ENCODE measurements around the gene BTBD7.

The BTBD7 gene

GRCh38 chr14:93316716-93317115 lies 16.1 kb downstream of the BTBD7 start:
- no peak overlapping the region for H3K9ac ChIP-seq (ENCODE audit: low read depth, low read length)
- no peaks in the 10 kb centered on the region for H3K36me3 ChIP-seq (ENCODE audit: insufficient read depth, low read length)
- H3K4me1 ChIP-seq (ENCODE audit: control insufficient read depth, insufficient read depth, low read length) = peaks cover 38% of the 10 kb centered on the region
- H3K27me3 ChIP-seq (ENCODE audit: control insufficient read depth, insufficient read depth, low read length) = no peaks in the 10 kb centered on the region
- no peak overlapping the region for H3K4me2 ChIP-seq (ENCODE audit: low read length)
- no peaks in the 10 kb centered on the region for H3K9me3 ChIP-seq (replicated peaks; ENCODE audit: low read length)
- no peak overlapping the region for H3K4me3 ChIP-seq (ENCODE audit: low read length)

GRCh38 chr14:93315575-93315974 lies 17.3 kb downstream of the BTBD7 start:
- Histone ChIP-seq H3K27me3 (ENCODE audit: control insufficient read depth, insufficient read depth, low read length) (no peaks in the 10 kb centered on the region), H3K9ac (ENCODE audit: low read depth, low read length) (no peak overlapping the region), H3K4me3 (ENCODE audit: low read length) (no peak overlapping the region), H3K9me3 (replicated peaks; ENCODE audit: low read length) (no peaks in the 10 kb centered on the region), H3K4me2 (ENCODE audit: low read length) (no peak overlapping the region), H3K36me3 (ENCODE audit: insufficient read depth, low read length) (no peaks in the 10 kb centered on the region), H3K4me1 (ENCODE audit: control insufficient read depth, insufficient read depth, low read length) (peaks cover 38% of the 10 kb centered on the region)

GRCh38 chr14:93311082-93311481 lies 21.8 kb downstream of the BTBD7 start:
- Histone ChIP-seq H3K9me3 (replicated peaks; ENCODE audit: low read length) (no peaks in the 10 kb centered on the region), H3K36me3 (ENCODE audit: insufficient read depth, low read length) (no peaks in the 10 kb centered on the region), H3K9ac (ENCODE audit: low read depth, low read length) (no peak overlapping the region), H3K4me2 (ENCODE audit: low read length) (no peak overlapping the region), H3K4me3 (ENCODE audit: low read length) (no peak overlapping the region), H3K27me3 (ENCODE audit: control insufficient read depth, insufficient read depth, low read length) (no peaks in the 10 kb centered on the region), H3K4me1 (ENCODE audit: control insufficient read depth, insufficient read depth, low read length) (peaks cover 4% of the 10 kb centered on the region)

- Histone ChIP-seq H3K36me3 (ENCODE audit: insufficient read depth, low read length) (no peaks in the 10 kb centered on the region), H3K4me3 (ENCODE audit: low read length) (no peak overlapping the region), H3K9ac (ENCODE audit: low read depth, low read length) (no peak overlapping the region), H3K4me2 (ENCODE audit: low read length) (no peak overlapping the region), H3K27me3 (ENCODE audit: control insufficient read depth, insufficient read depth, low read length) (no peaks in the 10 kb centered on the region), H3K9me3 (replicated peaks; ENCODE audit: low read length) (no peaks in the 10 kb centered on the region), H3K4me1 (ENCODE audit: control insufficient read depth, insufficient read depth, low read length) (peaks cover 14% of the 10 kb centered on the region)
Measured at GRCh38 chr14:93309427-93309966, 23.3 kb downstream of the BTBD7 start.

- Histone ChIP-seq H3K4me3 (ENCODE audit: low read length) (no peak overlapping the region), H3K27me3 (ENCODE audit: control insufficient read depth, insufficient read depth, low read length) (no peaks in the 10 kb centered on the region), H3K9ac (ENCODE audit: low read depth, low read length) (no peak overlapping the region), H3K36me3 (ENCODE audit: insufficient read depth, low read length) (no peaks in the 10 kb centered on the region), H3K4me2 (ENCODE audit: low read length) (no peak overlapping the region), H3K4me1 (ENCODE audit: control insufficient read depth, insufficient read depth, low read length) (peaks cover 15% of the 10 kb centered on the region), H3K9me3 (replicated peaks; ENCODE audit: low read length) (no peaks in the 10 kb centered on the region)
Measured at GRCh38 chr14:93308686-93309345, 24.0 kb downstream of the BTBD7 start.

- peaks cover 20% of the 10 kb centered on the region for H3K4me1 ChIP-seq (ENCODE audit: control insufficient read depth, insufficient read depth, low read length)
- H3K36me3 ChIP-seq (ENCODE audit: insufficient read depth, low read length) = no peaks in the 10 kb centered on the region
- H3K4me2 ChIP-seq (ENCODE audit: low read length) = no peak overlapping the region
- no peak overlapping the region for H3K4me3 ChIP-seq (ENCODE audit: low read length)
- no peaks in the 10 kb centered on the region for H3K9me3 ChIP-seq (replicated peaks; ENCODE audit: low read length)
- no peaks in the 10 kb centered on the region for H3K27me3 ChIP-seq (ENCODE audit: control insufficient read depth, insufficient read depth, low read length)
- H3K9ac ChIP-seq (ENCODE audit: low read depth, low read length) = no peak overlapping the region
Measured at GRCh38 chr14:93306812-93307211, 26.0 kb downstream of the BTBD7 start.

GRCh38 chr14:93305725-93306418 lies 27.0 kb downstream of the BTBD7 start:
- peaks cover 23% of the 10 kb centered on the region for H3K4me1 ChIP-seq (ENCODE audit: control insufficient read depth, insufficient read depth, low read length)
- H3K4me3 ChIP-seq (ENCODE audit: low read length) = no peak overlapping the region
- no peak overlapping the region for H3K9ac ChIP-seq (ENCODE audit: low read depth, low read length)
- no peaks in the 10 kb centered on the region for H3K27me3 ChIP-seq (ENCODE audit: control insufficient read depth, insufficient read depth, low read length)
- H3K9me3 ChIP-seq (replicated peaks; ENCODE audit: low read length) = no peaks in the 10 kb centered on the region
- H3K36me3 ChIP-seq (ENCODE audit: insufficient read depth, low read length) = no peaks in the 10 kb centered on the region
- H3K4me2 ChIP-seq (ENCODE audit: low read length) = no peak overlapping the region

- H3K9me3 ChIP-seq (replicated peaks; ENCODE audit: low read length) = no peaks in the 10 kb centered on the region
- H3K9ac ChIP-seq (ENCODE audit: low read depth, low read length) = no peak overlapping the region
- H3K4me1 ChIP-seq (ENCODE audit: control insufficient read depth, insufficient read depth, low read length) = peaks cover 23% of the 10 kb centered on the region
- no peaks in the 10 kb centered on the region for H3K36me3 ChIP-seq (ENCODE audit: insufficient read depth, low read length)
- H3K27me3 ChIP-seq (ENCODE audit: control insufficient read depth, insufficient read depth, low read length) = no peaks in the 10 kb centered on the region
- H3K4me2 ChIP-seq (ENCODE audit: low read length) = peak overlapping the region; percentile 57
- H3K4me3 ChIP-seq (ENCODE audit: low read length) = no peak overlapping the region
Measured at GRCh38 chr14:93304771-93305170, 28.1 kb downstream of the BTBD7 start.

- H3K9ac ChIP-seq (ENCODE audit: low read depth, low read length) = no peak overlapping the region
- no peak overlapping the region for H3K4me3 ChIP-seq (ENCODE audit: low read length)
- H3K36me3 ChIP-seq (ENCODE audit: insufficient read depth, low read length) = no peaks in the 10 kb centered on the region
- no peak overlapping the region for H3K4me2 ChIP-seq (ENCODE audit: low read length)
- H3K27me3 ChIP-seq (ENCODE audit: control insufficient read depth, insufficient read depth, low read length) = no peaks in the 10 kb centered on the region
- no peaks in the 10 kb centered on the region for H3K9me3 ChIP-seq (replicated peaks; ENCODE audit: low read length)
- H3K4me1 ChIP-seq (ENCODE audit: control insufficient read depth, insufficient read depth, low read length) = peaks cover 19% of the 10 kb centered on the region
Measured at GRCh38 chr14:93303659-93304058, 29.2 kb downstream of the BTBD7 start.

- Histone ChIP-seq H3K9ac (ENCODE audit: low read depth, low read length) (no peak overlapping the region), H3K9me3 (replicated peaks; ENCODE audit: low read length) (no peaks in the 10 kb centered on the region), H3K36me3 (ENCODE audit: insufficient read depth, low read length) (no peaks in the 10 kb centered on the region), H3K4me2 (ENCODE audit: low read length) (no peak overlapping the region), H3K4me1 (ENCODE audit: control insufficient read depth, insufficient read depth, low read length) (peaks cover 19% of the 10 kb centered on the region), H3K4me3 (ENCODE audit: low read length) (no peak overlapping the region), H3K27me3 (ENCODE audit: control insufficient read depth, insufficient read depth, low read length) (no peaks in the 10 kb centered on the region)
Measured at GRCh38 chr14:93302688-93303581, 29.9 kb downstream of the BTBD7 start.

- Histone ChIP-seq H3K4me3 (ENCODE audit: low read length) (no peak overlapping the region), H3K27me3 (ENCODE audit: control insufficient read depth, insufficient read depth, low read length) (no peaks in the 10 kb centered on the region), H3K9me3 (replicated peaks; ENCODE audit: low read length) (no peaks in the 10 kb centered on the region), H3K4me2 (ENCODE audit: low read length) (no peak overlapping the region), H3K4me1 (ENCODE audit: control insufficient read depth, insufficient read depth, low read length) (peaks cover 19% of the 10 kb centered on the region), H3K9ac (ENCODE audit: low read depth, low read length) (no peak overlapping the region), H3K36me3 (ENCODE audit: insufficient read depth, low read length) (no peaks in the 10 kb centered on the region)
Measured at GRCh38 chr14:93301821-93302447, 30.9 kb downstream of the BTBD7 start.
